Left renal pelvis (tissue), 4 donors: ENCODE data around the gene ITPA. TPM values are rescaled to one million over a fixed set of nuclear protein-coding genes. Genes with fewer than 3 reads are reported as not detected.
"Not testable (repeated sequence)": the region's sequence is repeated elsewhere in the genome, so short reads cannot be mapped to it uniquely, and the experiment has no call there.

ENCODE experiments used
- DNase-seq, 4 donors: peaks; one replicate each; pipeline ENCODE4 v3.0.0-alpha.2; 2013; ENCODE audit warnings: low read depth in 4 of 4, low spot score in 3 of 4
- polyA plus RNA-seq, 4 donors: library from polyadenylated mRNA; unstranded; fragments of 120-200 nt; gene quantifications; one replicate each; pipeline ENCODE4 v1.2.1, GENCODE V29; 2013; ENCODE audit not compliant: insufficient read length in 4 of 4

The ITPA gene
- polyA plus RNA-seq, 4 donors, result 39.4 to 79.6 (median 48.7) TPM

DNA sequence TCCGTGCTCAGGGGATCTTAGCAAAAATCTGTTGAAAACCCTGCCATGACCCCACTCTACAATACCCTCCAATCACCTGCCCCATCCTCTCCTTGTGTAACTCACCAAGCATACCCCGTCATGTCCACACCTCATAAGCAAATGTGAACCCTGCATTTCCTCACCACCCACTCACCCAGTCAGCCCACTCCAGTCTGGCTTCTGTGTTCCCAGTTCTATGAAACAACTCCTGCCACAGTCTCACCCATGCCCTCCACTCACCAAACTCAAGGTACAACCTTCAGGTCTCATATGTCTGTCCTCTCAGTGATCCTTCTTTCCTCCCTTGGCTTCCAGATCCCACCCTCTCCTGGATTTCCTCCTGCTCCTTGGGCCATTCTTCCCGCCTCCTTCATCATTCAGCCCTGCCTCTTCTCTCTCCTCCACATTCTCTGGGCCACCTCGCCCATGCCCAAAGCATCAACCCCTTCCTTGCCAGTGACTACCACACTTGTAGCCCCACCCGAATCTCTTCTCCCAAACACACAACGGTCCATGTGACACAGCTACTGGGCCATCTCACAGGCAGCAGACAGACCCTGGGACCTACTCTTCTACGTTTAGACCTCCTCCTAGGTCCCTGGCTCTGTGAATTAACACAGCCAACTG lies 13.6 kb upstream of the ITPA start:
- no peak for DNase-seq

DNA sequence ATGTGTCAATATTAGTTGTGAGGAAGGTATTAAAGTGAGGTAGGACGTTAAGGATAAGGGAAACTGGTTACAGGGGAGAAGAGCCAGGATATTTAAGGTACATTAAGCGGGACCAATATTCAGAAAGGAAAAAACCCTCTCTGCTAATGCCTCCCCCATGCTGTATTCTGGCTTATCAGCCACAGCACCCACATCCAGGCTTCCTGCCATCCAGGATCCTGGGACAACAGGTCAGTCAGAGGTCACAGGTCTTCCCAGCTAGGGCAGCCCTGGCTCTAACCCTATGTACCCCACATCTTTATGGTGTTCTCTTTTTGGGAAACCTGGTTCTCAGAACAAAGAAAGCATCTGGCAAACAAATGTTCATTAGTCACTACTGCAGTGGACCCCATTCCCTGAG lies 10.1 kb upstream of the ITPA start:
- no peak for DNase-seq

DNA sequence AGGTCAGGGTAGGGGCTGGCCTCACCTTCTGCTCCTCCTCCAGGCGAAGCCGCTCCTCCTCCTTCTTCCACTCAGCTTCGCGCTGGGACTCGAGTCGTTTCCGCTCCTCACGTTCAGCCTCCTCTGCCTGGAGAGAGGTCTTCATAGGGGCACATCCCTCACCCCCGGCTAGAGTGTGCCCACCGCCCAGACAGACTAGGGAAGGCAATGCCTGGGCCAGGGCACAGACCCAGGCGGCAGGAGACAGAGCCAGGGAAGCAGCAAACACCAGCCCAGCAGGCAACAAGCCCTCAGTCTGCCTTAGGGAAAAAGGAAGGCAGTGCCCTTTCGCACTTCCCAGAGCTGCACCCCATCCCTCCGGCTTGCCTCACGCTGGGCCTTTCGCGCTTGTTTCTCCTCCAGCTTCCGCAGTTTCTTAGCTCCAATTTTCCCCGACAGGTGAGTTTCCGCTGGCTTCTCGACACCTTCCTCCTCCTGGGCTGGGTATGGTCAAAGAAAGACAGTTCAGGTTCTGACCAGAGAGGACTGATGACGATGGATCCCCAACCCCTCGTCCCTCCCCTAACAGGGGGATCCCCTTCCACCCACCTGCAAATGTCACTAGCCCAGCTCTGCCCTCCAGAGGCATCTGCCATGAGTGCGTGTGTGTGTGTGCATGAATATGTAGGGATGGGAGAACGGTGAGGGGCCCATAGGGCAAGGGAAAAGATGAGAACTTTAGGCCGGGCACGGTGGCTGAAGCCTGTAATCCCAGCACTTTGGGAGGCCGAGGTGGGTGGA lies 9.1 kb upstream of the ITPA start:
- DNase-seq, result no peak

DNA sequence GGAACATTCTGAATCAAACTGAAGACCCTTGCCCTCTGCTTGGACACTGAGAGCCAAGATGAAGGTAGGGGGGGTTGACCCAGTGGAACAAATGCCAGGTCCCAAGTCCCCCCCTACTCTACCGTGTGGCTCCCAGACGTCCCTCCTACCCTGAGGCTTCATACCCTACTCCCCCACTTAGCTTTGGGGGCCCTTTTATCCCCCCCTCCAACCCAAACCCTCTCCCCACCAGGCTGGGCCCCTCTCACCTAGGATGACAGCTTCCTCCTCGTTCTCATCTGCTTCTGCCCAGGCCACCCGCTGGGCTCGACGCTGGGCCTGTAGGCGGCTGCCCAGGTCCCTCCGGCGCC lies 6.4 kb upstream of the ITPA start:
- DNase-seq, result no peak

DNA sequence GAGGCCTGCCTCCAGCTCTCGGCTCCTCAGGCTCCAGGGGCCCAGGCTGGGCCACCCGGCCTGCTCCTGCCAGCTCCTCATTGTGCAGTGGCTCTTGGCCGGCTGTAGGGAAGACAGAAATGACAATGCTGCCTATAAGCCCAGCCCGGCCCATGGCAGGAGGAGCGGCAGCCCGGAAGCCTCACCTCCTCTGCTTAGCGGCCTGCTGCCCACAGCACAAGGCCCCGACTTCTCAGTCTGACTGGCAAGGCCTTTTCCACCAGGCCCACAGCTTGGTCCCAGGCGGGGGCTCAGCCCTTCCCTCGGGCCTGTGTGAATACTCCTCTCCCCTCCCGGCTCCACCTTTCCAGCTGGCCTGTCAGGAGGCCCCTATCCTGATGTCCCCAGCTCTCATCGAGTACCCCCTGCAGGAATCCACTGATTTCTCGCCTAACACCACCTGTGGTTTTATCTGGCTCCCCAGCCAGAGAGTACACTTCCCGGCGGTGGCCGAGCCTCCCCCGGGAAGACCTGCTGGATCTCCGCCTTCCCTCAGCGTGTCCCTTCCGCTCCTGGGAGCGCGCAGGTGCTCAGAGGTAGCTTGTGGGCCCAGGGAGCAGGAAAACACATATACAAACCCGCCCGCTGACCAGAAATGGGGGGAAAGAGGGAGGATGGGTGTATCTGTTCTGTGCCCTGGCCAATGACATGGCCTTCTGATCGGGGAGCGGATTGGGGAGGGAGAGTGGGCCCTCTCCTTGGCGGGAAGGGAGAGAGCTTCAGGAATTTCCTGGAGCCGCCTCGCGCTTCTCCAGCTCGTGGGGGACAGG lies 5.8 kb upstream of the ITPA start:
- no peak for DNase-seq

DNA sequence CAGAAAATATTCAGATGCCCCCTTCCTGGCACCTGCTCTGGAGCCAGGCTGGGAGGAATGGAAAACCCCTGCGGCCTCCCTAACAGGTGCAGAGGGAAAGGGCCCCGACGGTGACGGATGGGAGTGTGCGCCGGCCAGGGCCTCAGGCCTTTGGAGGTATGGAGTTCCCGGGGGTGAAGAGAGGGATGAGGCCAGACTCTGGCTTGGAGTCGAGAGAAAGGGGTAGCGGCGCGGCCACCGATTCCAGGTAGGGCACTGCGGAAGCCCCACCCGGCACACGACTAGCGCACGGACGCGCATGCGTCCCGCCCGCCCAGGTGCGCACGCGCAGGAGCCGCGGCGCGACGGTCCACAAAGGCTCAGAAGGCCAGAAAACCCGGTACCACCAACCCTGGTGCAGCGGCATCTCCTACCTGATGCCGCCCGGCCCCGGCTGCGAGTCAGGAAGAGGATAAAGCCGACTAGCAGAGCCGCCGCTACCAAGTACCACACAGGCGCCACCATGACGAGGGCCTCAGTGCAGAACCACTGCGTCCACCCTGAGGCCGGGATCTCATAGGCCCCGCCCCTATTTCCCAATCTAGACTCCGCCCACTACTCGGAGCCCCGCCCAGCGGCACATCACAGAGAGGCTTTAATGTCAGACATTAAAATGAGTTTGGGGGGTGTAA lies 5.0 kb upstream of the ITPA start, which contains the start of gene DDRGK1:
Gene DDRGK1, minus strand, starts transcription at position 559 of the 671 bp plus-strand sequence. Its CDS starts 55 bp downstream, at position 504.
- DNase-seq, result peak; percentile 72 to 77 (median 73)

DNA sequence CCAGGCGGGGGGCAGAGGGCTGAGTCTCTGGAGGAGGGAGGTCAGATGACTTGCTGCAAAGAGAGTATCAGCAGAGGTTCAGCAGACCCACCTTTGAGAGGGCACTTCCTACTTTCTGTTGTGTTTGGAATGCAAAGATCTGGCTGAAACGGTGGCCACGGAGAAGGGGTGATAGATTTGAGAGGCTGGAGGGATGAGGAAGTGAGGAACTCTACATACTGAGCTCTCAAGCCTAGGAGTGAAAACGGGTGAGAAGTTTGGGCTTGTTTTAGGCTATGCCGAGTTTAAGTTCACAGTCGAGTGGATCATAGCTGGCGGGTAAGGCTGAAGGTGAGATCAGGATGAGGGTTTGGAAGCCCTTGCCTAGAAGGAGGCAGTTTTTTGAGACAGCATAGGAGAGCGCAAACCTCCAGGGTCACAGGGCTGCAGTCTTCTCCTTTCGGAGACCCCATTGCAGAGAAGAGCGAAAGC lies 477 bp upstream of the ITPA start:
- no peak for DNase-seq

DNA sequence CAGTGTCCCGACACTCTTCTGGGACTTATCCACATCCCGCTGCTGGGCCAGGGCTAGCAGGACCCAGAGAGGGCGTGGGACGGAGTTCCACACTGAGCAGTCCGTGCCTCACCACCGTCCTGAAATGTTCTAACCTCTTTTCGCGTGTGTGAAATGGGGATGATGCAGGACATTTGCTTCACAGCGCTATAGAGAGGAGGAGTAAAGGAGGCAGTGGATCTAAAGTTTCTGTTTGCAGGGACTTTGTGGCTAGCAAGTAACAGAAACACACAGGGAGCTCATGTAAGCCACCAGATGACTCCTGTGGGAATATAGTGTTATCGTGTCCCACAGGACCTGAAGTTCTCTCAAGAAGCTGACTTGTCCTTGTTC lies 634 bp downstream of the ITPA start:
- DNase-seq, result no peak

DNA sequence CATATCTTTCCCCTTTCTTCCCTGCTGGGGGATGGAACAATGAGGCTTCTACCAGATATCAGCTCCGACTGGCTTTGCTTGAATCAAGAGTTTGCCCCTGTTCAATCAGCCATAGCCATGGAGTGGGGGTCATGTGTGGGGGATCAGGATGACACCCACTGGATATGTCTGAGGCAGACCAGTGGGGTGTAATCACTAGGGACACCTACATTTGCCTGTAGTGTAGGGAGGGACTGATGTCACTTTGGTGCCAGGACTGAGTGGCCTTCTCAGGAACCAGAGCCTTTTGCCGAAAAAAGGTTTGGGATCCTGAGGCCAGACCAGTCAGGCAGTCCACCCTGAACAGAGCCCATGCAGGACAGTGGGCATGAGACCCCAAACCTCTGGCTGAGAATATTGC lies 1.0 kb downstream of the ITPA start:
- DNase-seq, result no peak

DNA sequence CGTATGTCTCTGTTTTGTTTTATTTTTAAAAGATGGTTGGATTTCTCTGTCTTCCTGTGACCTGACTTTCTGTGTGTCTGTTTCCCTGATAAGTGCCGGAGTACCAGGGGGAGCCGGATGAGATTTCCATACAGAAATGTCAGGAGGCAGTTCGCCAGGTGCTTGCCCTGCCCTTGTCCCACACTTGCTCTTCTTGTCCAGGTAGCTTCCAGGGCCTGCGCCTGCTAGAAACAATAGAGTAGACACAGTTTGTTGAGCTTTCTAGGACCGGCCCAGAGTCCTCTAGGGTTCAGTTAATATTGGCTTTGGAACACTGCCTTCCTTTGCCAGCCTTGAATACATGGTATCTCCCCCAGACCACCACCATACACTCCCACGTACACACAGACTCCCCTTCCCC lies 3.9 kb downstream of the ITPA start:
- DNase-seq, result no peak

DNA sequence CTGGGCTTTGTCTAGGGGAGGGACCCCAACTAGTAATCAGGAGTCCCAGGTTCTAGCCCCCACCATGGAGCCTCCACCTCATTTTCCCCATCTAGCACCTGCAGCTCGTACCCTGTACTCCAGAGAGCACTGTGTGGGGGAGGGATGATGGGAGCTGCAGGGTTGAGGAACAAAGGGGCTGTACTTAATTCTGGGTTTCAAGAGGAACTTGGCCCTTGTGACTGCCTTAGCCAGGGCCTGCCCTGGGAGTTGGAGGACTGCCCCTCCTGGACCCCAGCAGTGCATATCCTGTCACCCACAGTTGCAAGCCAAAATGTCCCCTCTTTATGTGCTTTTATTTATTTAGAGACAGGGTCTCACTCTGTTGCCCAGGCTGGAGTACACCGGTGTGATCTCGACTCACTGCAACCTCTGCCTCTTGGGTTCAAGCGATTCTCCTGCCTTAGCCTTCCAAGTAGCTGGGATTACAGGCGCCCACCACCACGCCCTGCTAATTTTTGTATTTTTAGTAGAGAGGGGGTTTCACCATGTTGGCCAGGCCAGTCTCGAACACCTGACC lies 6.1 kb downstream of the ITPA start:
- DNase-seq, result not testable (repeated sequence)

DNA sequence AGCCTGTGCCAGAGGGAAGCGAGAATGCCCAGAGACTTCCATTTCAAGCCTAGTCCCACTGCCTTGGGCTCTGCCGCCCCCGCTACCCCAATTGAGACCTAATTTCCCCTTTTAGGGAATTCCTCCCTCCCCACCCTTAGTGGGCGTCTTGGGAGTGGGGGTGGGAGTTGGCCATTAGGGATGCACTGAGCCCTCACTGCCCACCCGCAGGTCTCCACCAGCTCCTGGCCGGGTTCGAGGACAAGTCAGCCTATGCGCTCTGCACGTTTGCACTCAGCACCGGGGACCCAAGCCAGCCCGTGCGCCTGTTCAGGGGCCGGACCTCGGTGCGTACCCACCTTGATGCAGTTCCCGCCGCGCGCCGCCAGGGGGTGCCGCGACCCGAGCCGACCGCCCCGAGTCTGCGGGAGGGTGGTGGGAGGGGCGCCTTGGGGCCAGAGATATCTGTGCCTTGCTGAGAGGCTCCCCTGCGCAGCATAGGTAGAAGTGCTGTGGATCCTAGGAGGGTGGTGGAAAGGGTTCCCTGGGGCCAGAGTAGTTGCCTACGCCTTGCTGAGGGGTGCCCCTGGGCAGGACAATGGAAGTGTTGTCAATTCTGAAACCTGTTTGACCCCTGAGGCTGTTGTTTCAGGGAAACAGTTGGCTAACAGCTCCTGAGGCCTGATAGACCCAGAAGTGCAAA lies 9.2 kb downstream of the ITPA start:
- no peak for DNase-seq

DNA sequence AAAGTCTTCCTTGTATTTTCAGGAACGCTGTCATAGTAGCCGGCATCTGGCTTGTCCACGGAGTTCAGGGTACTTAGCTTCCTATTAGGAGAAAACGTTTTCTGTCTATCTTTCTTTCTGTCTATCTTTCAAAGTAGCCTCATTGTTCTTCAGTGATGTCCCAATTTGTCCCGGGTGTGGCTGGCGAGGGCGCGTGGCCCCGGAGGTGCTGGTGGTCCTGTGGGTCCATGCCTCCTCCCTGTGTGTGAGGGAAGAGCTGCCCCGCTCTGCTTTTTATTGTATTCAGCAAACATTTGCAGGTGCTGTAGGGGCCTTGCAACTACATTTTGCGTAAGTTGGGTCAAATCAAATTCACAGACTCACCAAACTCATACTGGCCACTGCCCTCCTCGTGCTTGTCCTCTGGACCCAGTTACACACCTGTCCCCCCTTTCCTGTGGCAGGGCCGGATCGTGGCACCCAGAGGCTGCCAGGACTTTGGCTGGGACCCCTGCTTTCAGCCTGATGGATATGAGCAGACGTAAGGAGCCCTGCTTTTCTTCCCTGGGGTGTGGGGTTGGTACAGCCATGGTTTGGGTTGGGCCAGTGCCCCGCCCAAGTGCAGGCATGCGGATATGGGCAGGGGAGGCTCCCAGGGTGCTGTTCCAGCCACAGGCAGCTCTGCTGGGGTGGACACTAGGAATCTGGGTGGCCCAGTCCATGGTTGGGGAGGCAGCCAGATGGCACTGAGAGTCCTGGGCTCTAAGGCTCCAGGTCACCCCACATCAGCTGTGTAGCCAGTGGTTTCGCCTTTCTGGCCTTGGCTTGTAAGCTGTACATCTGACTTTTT lies 12.3 kb downstream of the ITPA start:
- DNase-seq, result no peak

DNA sequence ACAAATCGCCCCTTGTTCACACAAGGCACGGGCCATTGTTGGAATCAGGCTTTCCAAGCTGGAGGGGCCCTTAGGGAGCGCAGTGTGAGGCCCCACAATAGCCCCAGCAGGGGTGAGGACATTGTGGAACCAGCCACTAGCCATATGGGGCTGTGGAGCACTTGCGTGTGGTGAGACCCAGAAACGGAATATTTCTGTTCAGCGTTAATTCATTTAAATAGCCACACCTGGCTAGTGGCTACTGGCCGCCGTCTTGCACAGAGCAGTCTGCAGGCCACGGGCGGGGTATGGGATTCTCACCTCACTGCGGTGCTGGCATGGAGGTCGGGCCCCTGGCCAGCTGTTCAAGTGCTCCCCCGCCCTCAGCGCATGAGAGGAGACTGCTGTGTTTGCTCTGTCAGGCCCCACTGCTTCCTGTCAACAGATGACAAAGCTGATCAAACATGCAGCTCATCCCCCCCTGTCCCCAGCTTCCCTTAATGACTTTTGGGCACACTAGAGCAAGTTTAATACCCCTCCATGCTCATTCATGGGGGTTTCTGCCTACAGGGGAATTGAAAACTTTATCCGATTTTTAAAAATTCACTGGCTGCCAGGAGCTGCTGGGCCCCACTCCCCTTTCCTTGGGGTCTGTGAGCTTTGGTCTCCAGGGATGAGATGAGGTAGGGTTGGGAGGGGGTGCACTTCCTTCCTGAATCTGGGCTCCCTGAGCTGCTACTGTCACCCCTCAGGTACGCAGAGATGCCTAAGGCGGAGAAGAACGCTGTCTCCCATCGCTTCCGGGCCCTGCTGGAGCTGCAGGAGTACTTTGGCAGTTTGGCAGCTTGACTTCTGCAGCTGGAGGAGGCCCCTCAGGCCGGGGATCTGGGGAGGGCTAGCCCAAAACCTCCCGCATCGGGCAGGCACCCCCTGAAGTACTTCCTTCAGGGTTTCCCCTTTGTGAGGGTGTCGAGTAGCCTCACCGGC lies 13.6 kb downstream of the ITPA start:
- peak in 2 of 4 donors; percentile 51 to 70 for DNase-seq

DNA sequence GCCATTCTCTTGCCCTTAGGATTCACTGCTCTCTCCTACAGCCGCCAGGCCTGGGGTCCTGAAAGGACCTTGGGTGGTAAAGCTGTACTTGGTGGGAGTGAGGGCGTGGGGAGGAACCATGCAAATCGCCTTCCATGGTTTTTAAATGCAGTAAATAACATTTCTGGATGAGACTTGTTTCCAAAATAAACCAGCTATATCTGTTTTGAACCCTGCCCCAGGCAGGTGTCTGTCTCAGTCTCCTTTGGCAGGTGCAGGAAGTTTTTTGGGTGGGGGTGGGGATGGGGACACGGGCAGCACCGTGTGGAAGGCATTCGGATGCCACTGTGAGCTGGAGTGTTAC lies 14.3 kb downstream of the ITPA start:
- DNase-seq, result no peak

DNA sequence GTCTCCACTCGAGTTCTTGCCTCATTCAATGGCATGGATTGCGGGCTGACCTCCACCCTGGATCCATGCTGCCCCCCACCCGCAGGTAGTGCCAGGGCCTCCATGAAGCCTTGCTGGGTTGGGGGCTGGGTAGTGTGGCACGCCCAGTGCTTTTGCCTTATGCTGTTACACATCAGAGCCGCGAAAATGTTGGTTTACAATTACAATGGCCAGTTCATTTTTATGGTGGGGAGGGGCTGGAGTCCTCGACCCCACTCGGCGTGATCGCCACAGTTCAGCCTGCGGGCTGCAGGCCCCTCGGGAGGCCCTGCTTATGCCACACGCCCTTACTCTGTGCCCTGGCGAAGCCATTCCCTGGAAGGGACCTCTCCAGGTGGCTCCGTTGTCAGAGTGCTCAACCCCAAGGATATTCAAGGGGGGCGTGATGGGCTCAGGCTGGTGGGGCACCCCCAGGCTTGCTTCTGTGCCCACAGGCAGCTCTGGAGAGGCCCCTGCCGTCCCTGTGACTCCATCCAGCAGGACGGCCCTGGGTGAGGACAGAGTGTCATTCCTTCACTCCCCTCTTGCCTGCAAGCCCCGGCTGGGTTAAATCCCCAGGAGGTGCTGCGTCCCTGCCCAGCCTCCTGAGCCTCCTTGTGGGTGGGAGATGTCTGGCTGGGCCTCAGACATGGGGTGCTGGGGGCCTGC lies 14.8 kb downstream of the ITPA start:
- no peak for DNase-seq

DNA sequence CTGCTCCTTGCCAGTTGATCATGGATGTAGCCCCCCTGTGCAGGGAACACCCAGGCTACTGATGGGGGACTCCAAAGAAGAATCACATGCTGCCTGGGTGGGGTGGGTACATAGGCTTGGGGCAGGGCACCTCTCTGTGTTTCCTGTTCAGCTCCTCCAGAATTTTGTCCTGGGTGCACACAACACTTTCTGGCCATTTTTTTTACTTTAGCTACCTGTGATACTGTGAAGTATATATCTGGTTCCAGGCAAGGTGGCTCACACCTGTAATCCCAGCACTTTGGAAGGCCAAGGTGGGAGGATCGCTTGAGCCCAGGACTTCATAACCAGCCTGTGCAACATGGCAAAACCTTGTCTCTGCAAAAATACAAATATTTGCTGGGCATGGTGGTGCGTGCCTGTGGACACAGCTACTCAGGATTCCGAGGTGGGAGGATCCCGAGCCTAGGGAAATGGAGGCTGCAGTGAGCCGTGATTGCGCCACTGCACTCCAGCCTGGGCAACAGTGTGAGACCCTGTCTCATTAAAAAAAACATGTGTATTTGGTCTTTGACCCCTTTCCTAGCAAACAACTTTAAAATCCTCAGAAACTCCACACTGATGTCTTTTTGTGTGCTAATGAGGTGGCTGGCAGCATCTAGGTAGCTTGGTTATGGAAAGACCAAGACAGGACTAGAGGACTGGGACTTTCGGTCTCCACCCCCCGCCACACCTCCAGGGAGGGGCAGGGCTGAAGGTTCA lies 15.6 kb downstream of the ITPA start:
- DNase-seq, result no peak
